GM12878 (cell line): ENCODE data around the gene LEMD3. TPM values are rescaled to one million over a fixed set of nuclear protein-coding genes. Genes with fewer than 3 reads are reported as not detected.

Experiments
- ATAC-seq: fragments of 200-7000 bp; cut with Tn5 transposase; 3 replicates; pipeline ENCODE4 v1.9.1; 2020; ENCODE audit warnings: mild to moderate bottlenecking, moderate library complexity
- BruUV-seq: library from RNA; stranded (reverse); fragments of 400-500 nt; replicated peaks from 2 replicates; lab custom pipeline; 2021; lab: Mats Ljungman, UMichigan
- CTCF ChIA-PET: fragments of 300-600 bp; sonication (Branson Sonifier 250); formaldehyde crosslinking; extraction: SDS; loops from one replicate; lab custom pipeline; 2021; ENCODE audit warnings: inconsistent platforms; lab: Yijun Ruan, JAX
- POLR2A ChIA-PET: fragments of 350-600 bp; formaldehyde crosslinking; extraction: SDS; loops from one replicate; lab custom pipeline; 2021; ENCODE audit warnings: inconsistent platforms; lab: Charles Lee
- RAD21 ChIA-PET: fragments of 300-600 bp; sonication (Branson Sonifier 250); formaldehyde crosslinking; loops from one replicate; lab custom pipeline; 2023; ENCODE audit warnings: antibody characterized with exemption; ENCODE audit not compliant: unreplicated experiment; lab: Charles Lee
- SMC1A ChIA-PET: fragments of 300-600 bp; sonication (Branson Sonifier 250); formaldehyde crosslinking; loops from one replicate; lab custom pipeline; 2023; ENCODE audit not compliant: unreplicated experiment, uncharacterized antibody; lab: Charles Lee
- DNase-seq: peaks from one replicate; pipeline ENCODE4 v3.0.0-alpha.2; 2011; ENCODE audit warnings: low read depth, low spot score
- FAIRE-seq: peaks from 3 replicates; lab custom pipeline; 2011; peaks lifted over from hg19 to GRCh38; lab: Jason Lieb, UNC
- H2AFZ ChIP-seq: 2 replicates; pipeline ENCODE4 v1.6.0; 2011; ENCODE audit warnings: low read depth, low read length, control low read depth; ENCODE audit not compliant: control insufficient read depth
- H3K27ac ChIP-seq: 2 replicates; pipeline ENCODE4 v1.5.1; 2011; ENCODE audit warnings: control low read depth; ENCODE audit not compliant: control insufficient read depth, insufficient read depth
- H3K27me3 ChIP-seq, 2 experiments: replicated peaks in 1 of 2; 2 replicates each; pipeline versions ENCODE4 v1.6.0 to v1.6.1; 2011; ENCODE audit warnings: low read length in 1 of 2; ENCODE audit not compliant: control insufficient read depth in 2 of 2, insufficient read depth in 2 of 2
- H3K36me3 ChIP-seq, 2 experiments: 2 replicates each; pipeline ENCODE4 v1.5.1; 2011; ENCODE audit warnings: low read length in 1 of 2; ENCODE audit not compliant: control insufficient read depth in 2 of 2, insufficient read depth in 2 of 2
- H3K4me1 ChIP-seq: 2 replicates; pipeline ENCODE4 v1.6.1; 2011; ENCODE audit warnings: mild to moderate bottlenecking, low read length, moderate library complexity, mixed read lengths; ENCODE audit not compliant: control insufficient read depth, insufficient read depth
- H3K4me2 ChIP-seq: 2 replicates; pipeline ENCODE4 v1.6.0; 2011; ENCODE audit warnings: control low read depth; ENCODE audit not compliant: control insufficient read depth, insufficient read depth
- H3K4me3 ChIP-seq: fragments of 200-600 bp; sonication (generic); 2 replicates; pipeline ENCODE4 v1.5.1; 2016
- H3K79me2 ChIP-seq: 2 replicates; pipeline ENCODE4 v1.6.0; 2011; ENCODE audit warnings: low read length; ENCODE audit not compliant: control insufficient read depth, insufficient read depth
- H3K9ac ChIP-seq: 2 replicates; pipeline ENCODE4 v1.8.0; 2011; ENCODE audit warnings: low read length, control low read depth, mixed read lengths; ENCODE audit not compliant: control insufficient read depth, insufficient read depth
- H3K9me3 ChIP-seq: replicated peaks from 3 replicates; pipeline ENCODE4 v1.5.1; 2011; ENCODE audit warnings: mild to moderate bottlenecking, low read length; ENCODE audit not compliant: control insufficient read depth, insufficient read depth
- H4K20me1 ChIP-seq: 2 replicates; pipeline ENCODE4 v1.6.0; 2011; ENCODE audit not compliant: control insufficient read depth, insufficient read depth
- BMI1 ChIP-seq: fragments of 450-650 bp; IDR thresholded peaks from 2 replicates; pipeline ENCODE4 v1.6.1; 2016; ENCODE audit warnings: mild to moderate bottlenecking, moderate library complexity, borderline replicate concordance
- CEBPZ ChIP-seq: fragments of 150-350 bp; IDR thresholded peaks from 2 replicates; pipeline ENCODE4 v1.6.1; 2016; ENCODE audit warnings: low read depth, low read length
- E2F8 ChIP-seq: fragments of 450-650 bp; IDR thresholded peaks from 2 replicates; pipeline ENCODE4 v1.6.1; 2018; ENCODE audit warnings: mild to moderate bottlenecking, low read depth, moderate library complexity; ENCODE audit not compliant: partially characterized antibody
- ELK1 ChIP-seq: IDR thresholded peaks from 2 replicates; pipeline ENCODE4 v1.6.1; 2012; ENCODE audit warnings: low read depth, low read length, improper control_type of control experiment
- HDGF ChIP-seq: fragments of 450-650 bp; IDR thresholded peaks from 2 replicates; pipeline ENCODE4 v1.6.1; 2016; ENCODE audit warnings: antibody characterized with exemption
- IRF4 ChIP-seq: IDR thresholded peaks from 2 replicates; pipeline ENCODE4 v1.6.1; 2011; ENCODE audit warnings: low read depth, low read length
- KLF5 ChIP-seq: fragments of 450-650 bp; IDR thresholded peaks from 2 replicates; pipeline ENCODE4 v1.6.1; 2014; ENCODE audit warnings: mild to moderate bottlenecking; ENCODE audit not compliant: partially characterized antibody
- LARP7 ChIP-seq: fragments of 450-650 bp; IDR thresholded peaks from 2 replicates; pipeline ENCODE4 v1.6.1; 2017; ENCODE audit warnings: mild to moderate bottlenecking
- MLLT1 ChIP-seq: fragments of 450-650 bp; IDR thresholded peaks from 2 replicates; pipeline ENCODE4 v1.6.1; 2016; ENCODE audit warnings: mild to moderate bottlenecking
- MYB ChIP-seq: fragments of 150-350 bp; IDR thresholded peaks from 2 replicates; pipeline ENCODE4 v1.6.1; 2014; ENCODE audit warnings: mild to moderate bottlenecking, low read depth, low read length, borderline replicate concordance
- MYC ChIP-seq: IDR thresholded peaks from 2 replicates; pipeline ENCODE4 v1.6.1; 2011; ENCODE audit warnings: mild to moderate bottlenecking, low read length, moderate library complexity, inconsistent platforms; ENCODE audit not compliant: insufficient read depth, insufficient replicate concordance, insufficient read length, severe bottlenecking
- NFYA ChIP-seq: IDR thresholded peaks from 2 replicates; pipeline ENCODE4 v1.6.1; 2011; ENCODE audit warnings: low read depth, mild to moderate bottlenecking, low read length, improper control_type of control experiment, borderline replicate concordance
- RCOR1 ChIP-seq: conservative IDR thresholded peaks from 2 replicates; pipeline ENCODE4 v1.6.1; 2012; ENCODE audit warnings: low read depth, low read length, improper control_type of control experiment
- ZNF274 ChIP-seq: IDR thresholded peaks from one replicate; pipeline ENCODE4 v1.8.0; 2011; ENCODE audit not compliant: insufficient read length, insufficient read depth
- WGBS: methylation state at CpG from one replicate; pipeline ENCODE4 v1.1.6; 2016; ENCODE audit warnings: low lambda C conversion rate; ENCODE audit not compliant: insufficient replicate concordance, insufficient coverage; ENCODE audit errors: missing lambda C conversion rate; 5-methylcytosine and 5-hydroxymethylcytosine counted together
- in situ Hi-C: fragments of 300-500 bp; cut with MboI; formaldehyde crosslinking; loops from 9 replicates; pipeline ENCODE4 v1.14.3; 2018; ENCODE audit warnings: mixed read lengths
- intact Hi-C: fragments of 100-400 bp; cut with micrococcal nuclease; formaldehyde crosslinking; loops from one replicate; pipeline ENCODE4 v1.14.2; 2022; ENCODE audit not compliant: unreplicated experiment
- polyA plus RNA-seq, 11 experiments: library from polyadenylated mRNA; depleted of rRNA in 4 of 11; unstranded in 6 of 11; stranded (reverse) in 5 of 11; fragments of >200 nt; fragmentation: Nextera tagmentation in 4 of 11; fragmentation: Illumina TruSeq in 1 of 11; extraction: Ambion mirVana in 4 of 11; extraction: Trizol in 1 of 11; gene quantifications; 1 replicate in 1 of 11; 2 replicates in 10 of 11; pipeline versions ENCODE4 v1.2.1 to v1.2.3, GENCODE V29; 2011 to 2016; ENCODE audit warnings: inconsistent platforms in 2 of 11, missing spikeins in 2 of 11, low read depth in 1 of 11
- total RNA-seq, 4 experiments: library from RNA; depleted of rRNA in 3 of 4; stranded (reverse); fragments of >200 nt in 3 of 4; fragmentation: Illumina TruSeq in 1 of 4; extraction: Trizol in 1 of 4; gene quantifications; 2 replicates each; pipeline versions ENCODE4 v1.2.1 to v1.2.3, GENCODE V29; 2013 to 2021

LEMD3 gene
- total and polyA plus RNA-seq, 10 of the 15 experiments (the other 5 are each of a cell fraction or from before 2014, with no cell fraction given), result 7.5 to 26.0 (median 16.5) TPM

- SMC1A ChIA-PET, result no interaction called here
- Histone ChIP-seq H3K4me1 (no peaks in the 10 kb centered on the region), H2AFZ (peak overlapping the region; percentile 81), H3K4me3 (peak overlapping the region; percentile 72), H3K27me3 (peaks cover 3 to 7% of the 10 kb centered on the region in 2 experiments), H3K36me3 (no peaks in the 10 kb centered on the region), H3K9me3 (no peaks in the 10 kb centered on the region), H3K27ac (no peak overlapping the region), H3K4me2 (peak overlapping the region; percentile 98), H3K79me2 (no peaks in the 10 kb centered on the region), H3K9ac (peak overlapping the region; percentile 54; the same call in 1 of the 2 replicates), H4K20me1 (no peaks in the 10 kb centered on the region)
- DNase-seq (no peak), FAIRE-seq (no peak), ATAC-seq (no peak)
- TF ChIP-seq RCOR1 (no peak), E2F8 (no peak), IRF4 (no peak), LARP7 (no peak), KLF5 (no peak), ELK1 (no peak), ZNF274 (no peak), MYB (no peak), MLLT1 (no peak), MYC (no peak), CEBPZ (no peak), NFYA (no peak), BMI1 (no peak; the same call in 1 of the 2 replicates), HDGF (no peak)
- no TSS peak for BruUV-seq
- POLR2A ChIA-PET, result no interaction called here
- RAD21 ChIA-PET, result interaction anchor here (0.9 kb wide), 1 partner anchor 11 kb away, joined by 3 read pairs; no protein-coding TSS in a partner anchor
- 19% methylated on average over 10 of the region's 23 CpGs for WGBS
- intact Hi-C loops (loop anchor here (5.0 kb wide), 1 partner anchor 387 kb away; no protein-coding TSS in a partner anchor), in situ Hi-C loops (no loop called here)
- CTCF ChIA-PET, result no interaction called here
Measured at GRCh38 chr12:65279369-65280112, 110.2 kb downstream of the LEMD3 start.
